Osteoblast (primary cell): ENCODE data around the gene ADAM10. TPM values are rescaled to one million over a fixed set of nuclear protein-coding genes. Genes with fewer than 3 reads are reported as not detected.

Source experiments
- DNase-seq: peaks from one replicate; pipeline ENCODE4 v3.0.0; 2011; ENCODE audit warnings: low spot score, mixed read lengths; ENCODE audit not compliant: insufficient read length; ENCODE audit errors: missing footprints
- H2AFZ ChIP-seq: 2 replicates; pipeline ENCODE4 v1.6.0; 2011; ENCODE audit warnings: mild to moderate bottlenecking, low read length
- H3K27ac ChIP-seq: 2 replicates; pipeline ENCODE4 v1.5.1; 2011; ENCODE audit warnings: mild to moderate bottlenecking, low read depth, low read length, moderate library complexity
- H3K27me3 ChIP-seq: 2 replicates; pipeline ENCODE4 v1.6.0; 2012; ENCODE audit warnings: mild to moderate bottlenecking, control low read depth, inconsistent platforms, low read length, moderate library complexity; ENCODE audit not compliant: insufficient read depth
- H3K36me3 ChIP-seq: 2 replicates; pipeline ENCODE4 v1.5.1; 2011; ENCODE audit warnings: mild to moderate bottlenecking, low read length, control low read depth, moderate library complexity; ENCODE audit not compliant: insufficient read depth
- H3K4me1 ChIP-seq: 2 replicates; pipeline ENCODE4 v1.5.1; 2011; ENCODE audit warnings: mild to moderate bottlenecking, low read length, control low read depth, moderate library complexity; ENCODE audit not compliant: insufficient read depth
- H3K4me2 ChIP-seq: 2 replicates; pipeline ENCODE4 v1.6.0; 2011; ENCODE audit warnings: mild to moderate bottlenecking, low read length; ENCODE audit not compliant: insufficient read depth
- H3K4me3 ChIP-seq: fragments of 200-600 bp; sonication (generic); 3 replicates; pipeline ENCODE4 v1.5.1; 2012; ENCODE audit warnings: mild to moderate bottlenecking, low read length, inconsistent platforms; ENCODE audit not compliant: insufficient read depth
- H3K79me2 ChIP-seq: 2 replicates; pipeline ENCODE4 v1.6.0; 2012; ENCODE audit warnings: mild to moderate bottlenecking, low read length, control low read depth, inconsistent platforms; ENCODE audit not compliant: insufficient read depth
- H3K9me3 ChIP-seq: 2 replicates; pipeline ENCODE4 v1.5.1; 2011; ENCODE audit warnings: low read depth, low read length, control low read depth
- H4K20me1 ChIP-seq: 2 replicates; pipeline ENCODE4 v1.6.0; 2012; ENCODE audit warnings: mild to moderate bottlenecking, low read length, control low read depth; ENCODE audit not compliant: insufficient read depth
- CTCF ChIP-seq: IDR thresholded peaks from 2 replicates; pipeline ENCODE4 v1.5.1; 2011; ENCODE audit warnings: mild to moderate bottlenecking, low read depth, low read length, moderate library complexity; ENCODE audit errors: extremely low read depth
- total RNA-seq: library from RNA; depleted of rRNA; stranded (reverse); fragments of >200 nt; gene quantifications from 2 replicates; pipeline ENCODE4 v1.2.3, GENCODE V29; 2012

ADAM10 gene
- total RNA-seq, 1 donor, result 122 TPM

- Histone ChIP-seq H3K36me3 (no peaks in the 10 kb centered on the region), H3K9me3 (no peaks in the 10 kb centered on the region), H3K4me2 (no peak overlapping the region), H2AFZ (no peak overlapping the region), H3K4me1 (peaks cover 12% of the 10 kb centered on the region), H3K27me3 (no peaks in the 10 kb centered on the region), H4K20me1 (peaks cover 36% of the 10 kb centered on the region), H3K4me3 (no peak overlapping the region), H3K79me2 (peaks cover 89% of the 10 kb centered on the region), H3K27ac (peak overlapping the region; percentile 32)
- no peak for DNase-seq
- TF ChIP-seq CTCF, result no peak
These were observed 11.3 kb downstream of the ADAM10 start for GRCh38 chr15:58738046-58738707.

GRCh38 chr15:58737298-58737697, 12.2 kb downstream of the ADAM10 start:
- H3K4me1 ChIP-seq, result peaks cover 6% of the 10 kb centered on the region
- no peak for DNase-seq
- no peaks in the 10 kb centered on the region for H3K36me3 ChIP-seq
- peaks cover 34% of the 10 kb centered on the region for H4K20me1 ChIP-seq
- no peak for TF ChIP-seq CTCF
- no peak overlapping the region for H3K4me3 ChIP-seq
- no peaks in the 10 kb centered on the region for H3K9me3 ChIP-seq
- no peak overlapping the region for H3K4me2 ChIP-seq
- H2AFZ ChIP-seq, result no peak overlapping the region
- H3K27ac ChIP-seq, result no peak overlapping the region
- peaks cover 88% of the 10 kb centered on the region for H3K79me2 ChIP-seq
- H3K27me3 ChIP-seq, result no peaks in the 10 kb centered on the region

GRCh38 chr15:58736018-58736643, 13.4 kb downstream of the ADAM10 start:
- no peaks in the 10 kb centered on the region for H3K36me3 ChIP-seq
- TF ChIP-seq CTCF, result no peak

GRCh38 chr15:58734859-58735258, 14.6 kb downstream of the ADAM10 start:
- Histone ChIP-seq H2AFZ (no peak overlapping the region), H3K4me3 (no peak overlapping the region), H3K4me1 (peaks cover 14% of the 10 kb centered on the region), H3K27me3 (no peaks in the 10 kb centered on the region), H3K4me2 (no peak overlapping the region), H4K20me1 (peaks cover 49% of the 10 kb centered on the region), H3K27ac (no peak overlapping the region), H3K79me2 (peaks cover 89% of the 10 kb centered on the region), H3K36me3 (no peaks in the 10 kb centered on the region), H3K9me3 (no peaks in the 10 kb centered on the region)
- DNase-seq, result no peak
- no peak for TF ChIP-seq CTCF

More at GRCh38 chr15:58736018-58736643, 13.4 kb downstream of the ADAM10 start:
- Histone ChIP-seq H3K4me2 (no peak overlapping the region), H3K9me3 (no peaks in the 10 kb centered on the region), H3K27ac (no peak overlapping the region), H3K4me1 (peaks cover 14% of the 10 kb centered on the region), H3K79me2 (peaks cover 88% of the 10 kb centered on the region), H4K20me1 (peaks cover 37% of the 10 kb centered on the region), H2AFZ (no peak overlapping the region), H3K27me3 (no peaks in the 10 kb centered on the region), H3K4me3 (no peak overlapping the region)
- DNase-seq, result no peak
